CD4-positive, alpha-beta T cell (primary cell): ENCODE measurements around the gene THAP7. TPM values are rescaled to one million over a fixed set of nuclear protein-coding genes. Genes with fewer than 3 reads are reported as not detected.

Experiments
- ATAC-seq: fragments of 200-7000 bp; cut with Tn5 transposase; one replicate; pipeline ENCODE4 v1.10.0; 2022; ENCODE audit warnings: mild to moderate bottlenecking; ENCODE audit not compliant: poor library complexity
- CTCF ChIA-PET: fragments of 350-600 bp; sonication (Branson Sonifier 250); formaldehyde crosslinking; loops from one replicate; lab custom pipeline; 2021; ENCODE audit warnings: antibody characterized with exemption, inconsistent platforms; lab: Charles Lee
- POLR2A ChIA-PET: fragments of 350-600 bp; sonication (Branson Sonifier 250); formaldehyde crosslinking; loops from one replicate; lab custom pipeline; 2021; ENCODE audit warnings: antibody characterized with exemption, inconsistent platforms; lab: Charles Lee
- DNase-seq, 14 experiments: peaks; one replicate each; pipeline ENCODE4 v3.0.0-alpha.2; 2013 to 2020; ENCODE audit warnings: mixed read lengths in 2 of 14
- H3K27ac ChIP-seq, 2 donors: one replicate each; pipeline versions ENCODE4 v1.5.1 to v1.7.0; 2013; ENCODE audit warnings: low read length in 2 of 2, low read depth in 1 of 2, mild to moderate bottlenecking in 1 of 2
- H3K27me3 ChIP-seq, 2 experiments: 1 replicate in 1 of 2; 2 replicates in 1 of 2; pipeline versions ENCODE4 v1.6.1 to v1.7.0; 2013; ENCODE audit warnings: low read length in 2 of 2, control low read depth in 1 of 2, mild to moderate bottlenecking in 1 of 2, moderate library complexity in 1 of 2; ENCODE audit not compliant: insufficient read depth in 2 of 2, control insufficient read depth in 1 of 2
- H3K36me3 ChIP-seq: one replicate; pipeline ENCODE4 v1.6.1; 2013; ENCODE audit warnings: low read length, control low read depth; ENCODE audit not compliant: insufficient read depth
- H3K4me1 ChIP-seq: one replicate; pipeline ENCODE4 v1.6.1; 2013; ENCODE audit warnings: low read length, control low read depth; ENCODE audit not compliant: insufficient read depth
- H3K4me3 ChIP-seq: one replicate; pipeline ENCODE4 v1.5.1; 2013; ENCODE audit warnings: mild to moderate bottlenecking, low read length, moderate library complexity
- H3K9me3 ChIP-seq, 2 experiments: 1 replicate in 1 of 2; 2 replicates in 1 of 2; pipeline versions ENCODE4 v1.6.1 to v1.7.0; 2013; ENCODE audit warnings: low read length in 2 of 2, mild to moderate bottlenecking in 2 of 2, control low read depth in 1 of 2, moderate library complexity in 1 of 2; ENCODE audit not compliant: control insufficient read depth in 1 of 2, insufficient read depth in 1 of 2
- H3K27ac Mint-ChIP-seq: one replicate; pipeline ENCODE4 v1.8.0; 2020; ENCODE audit warnings: mixed read lengths
- H3K27me3 Mint-ChIP-seq: one replicate; pipeline ENCODE4 v1.8.0; 2021; ENCODE audit warnings: mixed read lengths
- H3K36me3 Mint-ChIP-seq: one replicate; pipeline ENCODE4 v1.8.0; 2021; ENCODE audit warnings: low read depth, mixed read lengths
- H3K4me1 Mint-ChIP-seq: one replicate; pipeline ENCODE4 v1.8.0; 2021; ENCODE audit warnings: low read depth, mixed read lengths
- H3K4me3 Mint-ChIP-seq: one replicate; pipeline ENCODE4 v1.8.0; 2020; ENCODE audit warnings: mild to moderate bottlenecking, mixed read lengths
- H3K9me3 Mint-ChIP-seq: one replicate; pipeline ENCODE4 v1.8.0; 2020; ENCODE audit warnings: mixed read lengths
- CTCF ChIP-seq: fragments of 200-600 bp; IDR thresholded peaks from one replicate; pipeline ENCODE4 v1.8.0; 2022; ENCODE audit warnings: antibody characterized with exemption, mild to moderate bottlenecking
- intact Hi-C, 2 experiments: fragments of 100-400 bp; cut with DNase I in 1 of 2; cut with micrococcal nuclease in 1 of 2; formaldehyde crosslinking; loops; one replicate each; pipeline versions ENCODE4 v1.15.1 to v1.9.0; 2023 to 2025; cut with DNase I, micrococcal nuclease
- total RNA-seq, 174 experiments: library from RNA in 2 of 174; stranded (reverse) in 2 of 174; gene quantifications; one replicate each; pipeline ENCODE4 v1.2.3 and lab custom pipeline; 2021 to 2026

The THAP7 gene
- total RNA-seq, 2 experiments from 2014 or later = 82.7 to 84.0 TPM

GRCh38 chr22:20964799-20965103 lies 37.2 kb downstream of the THAP7 start:
- ChIA-PET CTCF (no interaction called here), POLR2A (no interaction called here)
- Mint-ChIP-seq H3K9me3 (no peaks in the 10 kb centered on the region), H3K4me1 (peaks cover 11% of the 10 kb centered on the region), H3K4me3 (peak overlapping the region; percentile 78), H3K36me3 (no peaks in the 10 kb centered on the region), H3K27me3 (peaks cover 26% of the 10 kb centered on the region), H3K27ac (no peak overlapping the region)
- H3K36me3 ChIP-seq = no peaks in the 10 kb centered on the region
- no peak for TF ChIP-seq CTCF
- no peaks in the 10 kb centered on the region for H3K9me3 ChIP-seq
- peak overlapping the region; percentile 40 for H3K4me3 ChIP-seq
- peaks cover 24% of the 10 kb centered on the region for H3K4me1 ChIP-seq
- no peak for ATAC-seq
- no peak for DNase-seq
- no peak overlapping the region for H3K27ac ChIP-seq
- peaks cover 2 to 8% of the 10 kb centered on the region in 2 experiments for H3K27me3 ChIP-seq
- intact Hi-C loops = no loop called here

- H3K36me3 Mint-ChIP-seq = no peaks in the 10 kb centered on the region
- Histone ChIP-seq H3K36me3 (no peaks in the 10 kb centered on the region), H3K4me3 (peak overlapping the region; percentile 40), H3K9me3 (no peaks in the 10 kb centered on the region), H3K4me1 (peaks cover 24% of the 10 kb centered on the region), H3K27me3 (peaks cover 2 to 8% of the 10 kb centered on the region in 2 experiments), H3K27ac (no peak overlapping the region)
- TF ChIP-seq CTCF = no peak
- POLR2A ChIA-PET = no interaction called here
- intact Hi-C loops = no loop called here
- H3K4me1 Mint-ChIP-seq = peaks cover 11% of the 10 kb centered on the region
- H3K27me3 Mint-ChIP-seq = peaks cover 26% of the 10 kb centered on the region
- CTCF ChIA-PET = no interaction called here
- no peak for DNase-seq
- H3K27ac Mint-ChIP-seq = no peak overlapping the region
- ATAC-seq = no peak
- no peaks in the 10 kb centered on the region for H3K9me3 Mint-ChIP-seq
- H3K4me3 Mint-ChIP-seq = peak overlapping the region; percentile 78
These were observed 37.7 kb downstream of the THAP7 start for GRCh38 chr22:20964090-20964798.

- Mint-ChIP-seq H3K36me3 (no peaks in the 10 kb centered on the region), H3K4me1 (peaks cover 11% of the 10 kb centered on the region), H3K27ac (no peak overlapping the region), H3K4me3 (no peak overlapping the region), H3K27me3 (peaks cover 29% of the 10 kb centered on the region), H3K9me3 (no peaks in the 10 kb centered on the region)
- Histone ChIP-seq H3K27ac (no peak overlapping the region), H3K9me3 (no peaks in the 10 kb centered on the region), H3K4me3 (no peak overlapping the region), H3K4me1 (peaks cover 24% of the 10 kb centered on the region), H3K36me3 (no peaks in the 10 kb centered on the region), H3K27me3 (peaks cover 2 to 9% of the 10 kb centered on the region in 2 experiments)
- ChIA-PET CTCF (interaction anchor here (0.5 kb wide), 1 partner anchor 442 kb away, joined by 3 read pairs; no protein-coding TSS in a partner anchor), POLR2A (interaction anchor here (2.0 kb wide), 1 partner anchor 38 kb away, joined by 4 read pairs; the partner anchor contains the start of gene THAP7)
- TF ChIP-seq CTCF = no peak
- ATAC-seq (no peak), DNase-seq (no peak)
- intact Hi-C loops = no loop called here
These were observed 38.5 kb downstream of the THAP7 start for GRCh38 chr22:20963201-20964052.
